ENCODE results near the gene MYO10. TPM values are rescaled to one million over a fixed set of nuclear protein-coding genes. Genes with fewer than 3 reads are reported as not detected.

The MYO10 gene
- total RNA-seq, 2 experiments from 2014 or later: 0.03 to 1.7 TPM

DNA sequence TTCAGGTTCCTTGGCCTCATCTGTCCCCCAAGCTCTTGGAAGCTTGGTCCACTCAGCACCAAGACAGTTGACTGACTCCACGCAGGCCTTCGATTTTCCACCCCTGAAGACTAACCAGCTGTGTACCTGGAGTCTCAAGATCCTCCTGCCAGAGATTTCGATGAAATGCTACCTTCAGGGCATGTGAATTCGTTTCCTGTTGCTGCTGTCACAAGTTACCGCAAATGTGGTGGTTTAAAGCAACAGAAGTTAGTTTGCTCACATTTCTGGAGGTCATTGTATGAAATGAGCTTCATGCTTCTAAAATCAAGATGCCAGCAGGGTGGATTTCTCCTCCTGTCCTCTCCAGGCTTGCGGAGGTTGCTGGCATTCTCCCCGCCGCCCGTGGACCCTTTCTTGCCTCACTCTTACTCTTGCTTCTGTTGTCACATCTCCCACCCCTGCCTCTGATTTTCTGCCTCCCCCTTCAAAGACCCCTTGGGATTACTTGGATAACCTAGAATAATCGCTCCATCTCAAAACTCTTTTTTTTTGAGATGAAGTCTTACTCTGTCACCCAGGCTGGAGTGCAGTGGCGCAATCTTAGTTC, 291.7 kb downstream of the MYO10 start:
- TF ChIP-seq EZH2phosphoT487 (IDR thresholded peaks at IDR 0.05; ENCODE audit: borderline replicate concordance, low read depth, low read length): no peak
- TF ChIP-seq, protein P1, sequence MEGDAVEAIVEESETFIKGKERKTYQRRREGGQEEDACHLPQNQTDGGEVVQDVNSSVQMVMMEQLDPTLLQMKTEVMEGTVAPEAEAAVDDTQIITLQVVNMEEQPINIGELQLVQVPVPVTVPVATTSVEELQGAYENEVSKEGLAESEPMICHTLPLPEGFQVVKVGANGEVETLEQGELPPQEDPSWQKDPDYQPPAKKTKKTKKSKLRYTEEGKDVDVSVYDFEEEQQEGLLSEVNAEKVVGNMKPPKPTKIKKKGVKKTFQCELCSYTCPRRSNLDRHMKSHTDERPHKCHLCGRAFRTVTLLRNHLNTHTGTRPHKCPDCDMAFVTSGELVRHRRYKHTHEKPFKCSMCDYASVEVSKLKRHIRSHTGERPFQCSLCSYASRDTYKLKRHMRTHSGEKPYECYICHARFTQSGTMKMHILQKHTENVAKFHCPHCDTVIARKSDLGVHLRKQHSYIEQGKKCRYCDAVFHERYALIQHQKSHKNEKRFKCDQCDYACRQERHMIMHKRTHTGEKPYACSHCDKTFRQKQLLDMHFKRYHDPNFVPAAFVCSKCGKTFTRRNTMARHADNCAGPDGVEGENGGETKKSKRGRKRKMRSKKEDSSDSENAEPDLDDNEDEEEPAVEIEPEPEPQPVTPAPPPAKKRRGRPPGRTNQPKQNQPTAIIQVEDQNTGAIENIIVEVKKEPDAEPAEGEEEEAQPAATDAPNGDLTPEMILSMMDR (conservative IDR thresholded peaks at IDR 0.05; ENCODE audit: low read length): no peak
- POLR2A ChIA-PET: no interaction called here

DNA sequence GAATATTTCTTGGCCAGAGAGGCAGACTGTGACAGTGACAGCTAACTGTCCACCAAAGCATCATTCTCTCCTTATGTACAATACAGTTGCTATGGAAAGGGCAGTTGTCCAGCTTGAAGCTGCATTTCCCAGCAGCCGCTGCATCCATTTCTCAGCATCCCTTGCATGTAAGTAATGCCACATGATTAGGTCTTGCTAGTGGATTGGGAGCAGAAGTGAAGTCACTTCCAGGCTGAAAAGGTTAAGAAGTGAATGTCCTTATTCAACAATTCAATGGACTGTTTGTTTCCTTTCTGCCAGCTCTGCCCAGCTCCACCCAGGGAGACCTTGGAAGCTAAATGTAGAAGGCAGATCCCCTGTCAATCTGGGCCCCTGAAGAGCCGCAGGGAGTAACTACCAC, 293.2 kb downstream of the MYO10 start:
- TF ChIP-seq, protein P1 (conservative IDR thresholded peaks at IDR 0.05; ENCODE audit: low read length): no peak
- TF ChIP-seq EZH2phosphoT487 (IDR thresholded peaks at IDR 0.05; ENCODE audit: borderline replicate concordance, low read depth, low read length): no peak
- no peaks in the 10 kb centered on the region for H3K79me2 ChIP-seq (ENCODE audit: insufficient read depth, low read depth, low read length)
- H3K27ac ChIP-seq (ENCODE audit: low read depth, low read length, poor library complexity, severe bottlenecking): no peak overlapping the region
- H3K9me3 ChIP-seq (ENCODE audit: low read length): no peaks in the 10 kb centered on the region
- H4K20me1 ChIP-seq (ENCODE audit: insufficient read depth, low read length): no peaks in the 10 kb centered on the region
- no peak overlapping the region for H3K4me2 ChIP-seq (ENCODE audit: low read length)
- no peak for DNase-seq (ENCODE audit: low spot score)
- no TSS peak for BruUV-seq (replicated peaks)
- ChIA-PET POLR2A (no interaction called here), CTCF (ENCODE audit: unreplicated experiment) (no interaction called here)
- H3K36me3 ChIP-seq (ENCODE audit: insufficient read depth, low read length): no peaks in the 10 kb centered on the region
- intact Hi-C loops (cut with micrococcal nuclease; ENCODE audit: unreplicated experiment): no loop called here
- H3K4me3 ChIP-seq (ENCODE audit: low read depth, low read length, poor library complexity, severe bottlenecking): no peak overlapping the region
- no peak overlapping the region for H2AFZ ChIP-seq (ENCODE audit: low read length)
- H3K9me2 ChIP-seq (ENCODE audit: insufficient read depth, low read length): no peaks in the 10 kb centered on the region
- H3K4me1 ChIP-seq (ENCODE audit: insufficient read depth, low read length, poor library complexity, severe bottlenecking): no peaks in the 10 kb centered on the region

More for the DNA sequence above, 291.7 kb downstream of the MYO10 start:
- no peak for DNase-seq (ENCODE audit: low spot score)
- Histone ChIP-seq H3K4me3 (ENCODE audit: low read depth, low read length, poor library complexity, severe bottlenecking) (no peak overlapping the region), H3K9me3 (ENCODE audit: low read length) (no peaks in the 10 kb centered on the region), H3K27ac (ENCODE audit: low read depth, low read length, poor library complexity, severe bottlenecking) (no peak overlapping the region), H3K79me2 (ENCODE audit: insufficient read depth, low read depth, low read length) (no peaks in the 10 kb centered on the region), H3K4me2 (ENCODE audit: low read length) (no peak overlapping the region), H3K4me1 (ENCODE audit: insufficient read depth, low read length, poor library complexity, severe bottlenecking) (no peaks in the 10 kb centered on the region), H3K9me2 (ENCODE audit: insufficient read depth, low read length) (no peaks in the 10 kb centered on the region), H2AFZ (ENCODE audit: low read length) (no peak overlapping the region), H3K36me3 (ENCODE audit: insufficient read depth, low read length) (no peaks in the 10 kb centered on the region), H4K20me1 (ENCODE audit: insufficient read depth, low read length) (no peaks in the 10 kb centered on the region)
- CTCF ChIA-PET (ENCODE audit: unreplicated experiment): no interaction called here
- BruUV-seq (replicated peaks): no TSS peak
- intact Hi-C loops (cut with micrococcal nuclease; ENCODE audit: unreplicated experiment): no loop called here

DNA sequence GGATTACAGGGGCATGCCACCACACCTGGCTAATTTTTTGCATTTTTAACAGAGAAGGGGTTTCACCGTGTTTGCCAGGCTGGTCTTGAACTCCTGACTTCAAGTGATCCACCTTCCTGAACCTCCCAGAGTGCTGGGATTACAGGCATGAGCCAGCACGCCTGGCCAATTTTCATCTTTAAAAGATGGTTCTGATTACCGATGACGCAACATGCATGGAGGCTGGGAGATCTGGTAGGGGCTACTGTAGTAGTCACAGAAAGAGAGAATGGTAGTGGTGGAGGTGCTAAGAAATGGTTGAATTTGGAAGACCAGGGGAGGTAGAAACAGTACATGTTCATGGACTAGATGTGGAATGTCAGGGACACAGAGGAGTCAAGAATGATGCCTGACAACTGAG, 296.9 kb downstream of the MYO10 start:
- TF ChIP-seq, protein P1 (conservative IDR thresholded peaks at IDR 0.05; ENCODE audit: low read length): no peak
- no peak for TF ChIP-seq EZH2phosphoT487 (IDR thresholded peaks at IDR 0.05; ENCODE audit: borderline replicate concordance, low read depth, low read length)
- no peak overlapping the region for H3K4me3 ChIP-seq (ENCODE audit: low read depth, low read length, poor library complexity, severe bottlenecking)
- H3K36me3 ChIP-seq (ENCODE audit: insufficient read depth, low read length): no peaks in the 10 kb centered on the region
- H2AFZ ChIP-seq (ENCODE audit: low read length): no peak overlapping the region
- CTCF ChIA-PET (ENCODE audit: unreplicated experiment): no interaction called here
- no peaks in the 10 kb centered on the region for H4K20me1 ChIP-seq (ENCODE audit: insufficient read depth, low read length)
- H3K27ac ChIP-seq (ENCODE audit: low read depth, low read length, poor library complexity, severe bottlenecking): no peak overlapping the region
- intact Hi-C loops (cut with micrococcal nuclease; ENCODE audit: unreplicated experiment): no loop called here
- H3K9me2 ChIP-seq (ENCODE audit: insufficient read depth, low read length): no peaks in the 10 kb centered on the region
- no peak for DNase-seq (ENCODE audit: low spot score)
- no TSS peak for BruUV-seq (replicated peaks)
- no peaks in the 10 kb centered on the region for H3K9me3 ChIP-seq (ENCODE audit: low read length)
- no peaks in the 10 kb centered on the region for H3K79me2 ChIP-seq (ENCODE audit: insufficient read depth, low read depth, low read length)
- POLR2A ChIA-PET: interaction anchor here (0.6 kb wide), 1 partner anchor 129 kb away, joined by 5 read pairs; no protein-coding TSS in a partner anchor
- no peak overlapping the region for H3K4me2 ChIP-seq (ENCODE audit: low read length)
- H3K4me1 ChIP-seq (ENCODE audit: insufficient read depth, low read length, poor library complexity, severe bottlenecking): no peaks in the 10 kb centered on the region

All from OCI-LY7 (cell line).